ENCODE measurements around the gene DHRS4L2. TPM values are rescaled to one million over a fixed set of nuclear protein-coding genes. Genes with fewer than 3 reads are reported as not detected.

Gene DHRS4L2
- total RNA-seq, 1 donor from 2014 or later, result 16.7 TPM

DNA sequence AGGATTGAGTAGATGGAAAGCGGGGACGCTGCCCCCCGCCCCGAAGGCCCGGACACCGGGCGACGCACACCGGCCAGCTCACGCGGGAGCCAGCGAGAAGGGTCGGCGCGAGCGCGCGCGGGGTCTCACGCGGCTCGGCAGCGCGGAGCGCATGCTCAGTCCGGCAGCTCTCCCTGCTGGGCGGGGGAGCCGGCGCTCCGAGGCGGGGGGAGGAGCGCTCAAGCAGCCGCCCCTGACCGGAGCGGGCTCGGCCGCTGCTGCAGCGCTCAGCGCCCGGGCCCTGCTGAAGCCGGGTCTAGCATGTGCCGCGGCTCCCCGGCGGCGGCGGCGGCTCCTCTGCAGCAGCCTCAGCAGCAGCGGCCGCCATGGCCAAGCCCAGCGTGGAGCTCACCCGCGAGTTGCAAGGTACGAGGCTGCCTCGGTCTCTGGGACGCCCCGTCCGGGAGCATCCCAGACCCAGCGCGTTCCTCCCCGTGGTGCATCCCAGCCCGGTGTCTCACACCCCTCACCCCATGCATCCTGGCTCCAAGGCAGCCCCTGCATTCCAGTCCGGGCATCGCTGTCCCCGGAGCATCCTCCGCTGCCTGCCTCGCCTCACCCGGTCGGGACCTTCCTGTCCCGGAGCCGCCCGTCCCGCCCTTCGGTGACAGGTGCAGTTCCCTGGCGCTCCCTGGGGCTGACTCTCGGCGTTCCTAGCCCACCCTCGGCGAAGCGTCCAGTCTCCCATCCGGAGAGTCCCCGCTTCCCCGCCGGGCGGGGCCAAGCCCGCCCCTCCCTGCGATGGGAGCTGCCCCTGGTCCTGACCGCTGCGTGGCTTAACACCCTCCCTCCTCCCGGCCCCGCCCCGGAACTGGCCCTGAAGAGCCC lies 63.3 kb downstream of the DHRS4L2 start, which contains the start of gene CARMIL3:
Gene CARMIL3, plus strand, starts transcription at position 221 of the 867 bp plus-strand sequence. Its CDS starts 145 bp downstream, at position 366.
- Histone ChIP-seq H3K27me3 (ENCODE audit: control insufficient read depth, insufficient read depth, low read length) (peaks cover 32% of the 10 kb centered on the region), H3K4me3 (ENCODE audit: low read depth, low read length) (peak within 1 kb of the TSS; percentile 43), H3K36me3 (ENCODE audit: control insufficient read depth, insufficient read depth, low read length) (no peaks in the 10 kb centered on the region)
- TF ChIP-seq, protein P1, sequence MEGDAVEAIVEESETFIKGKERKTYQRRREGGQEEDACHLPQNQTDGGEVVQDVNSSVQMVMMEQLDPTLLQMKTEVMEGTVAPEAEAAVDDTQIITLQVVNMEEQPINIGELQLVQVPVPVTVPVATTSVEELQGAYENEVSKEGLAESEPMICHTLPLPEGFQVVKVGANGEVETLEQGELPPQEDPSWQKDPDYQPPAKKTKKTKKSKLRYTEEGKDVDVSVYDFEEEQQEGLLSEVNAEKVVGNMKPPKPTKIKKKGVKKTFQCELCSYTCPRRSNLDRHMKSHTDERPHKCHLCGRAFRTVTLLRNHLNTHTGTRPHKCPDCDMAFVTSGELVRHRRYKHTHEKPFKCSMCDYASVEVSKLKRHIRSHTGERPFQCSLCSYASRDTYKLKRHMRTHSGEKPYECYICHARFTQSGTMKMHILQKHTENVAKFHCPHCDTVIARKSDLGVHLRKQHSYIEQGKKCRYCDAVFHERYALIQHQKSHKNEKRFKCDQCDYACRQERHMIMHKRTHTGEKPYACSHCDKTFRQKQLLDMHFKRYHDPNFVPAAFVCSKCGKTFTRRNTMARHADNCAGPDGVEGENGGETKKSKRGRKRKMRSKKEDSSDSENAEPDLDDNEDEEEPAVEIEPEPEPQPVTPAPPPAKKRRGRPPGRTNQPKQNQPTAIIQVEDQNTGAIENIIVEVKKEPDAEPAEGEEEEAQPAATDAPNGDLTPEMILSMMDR (IDR thresholded peaks at IDR 0.05; ENCODE audit: insufficient read depth, low read length, poor library complexity, severe bottlenecking), result no peak
- DNase-seq (ENCODE audit: low read depth), result no peak

DNA sequence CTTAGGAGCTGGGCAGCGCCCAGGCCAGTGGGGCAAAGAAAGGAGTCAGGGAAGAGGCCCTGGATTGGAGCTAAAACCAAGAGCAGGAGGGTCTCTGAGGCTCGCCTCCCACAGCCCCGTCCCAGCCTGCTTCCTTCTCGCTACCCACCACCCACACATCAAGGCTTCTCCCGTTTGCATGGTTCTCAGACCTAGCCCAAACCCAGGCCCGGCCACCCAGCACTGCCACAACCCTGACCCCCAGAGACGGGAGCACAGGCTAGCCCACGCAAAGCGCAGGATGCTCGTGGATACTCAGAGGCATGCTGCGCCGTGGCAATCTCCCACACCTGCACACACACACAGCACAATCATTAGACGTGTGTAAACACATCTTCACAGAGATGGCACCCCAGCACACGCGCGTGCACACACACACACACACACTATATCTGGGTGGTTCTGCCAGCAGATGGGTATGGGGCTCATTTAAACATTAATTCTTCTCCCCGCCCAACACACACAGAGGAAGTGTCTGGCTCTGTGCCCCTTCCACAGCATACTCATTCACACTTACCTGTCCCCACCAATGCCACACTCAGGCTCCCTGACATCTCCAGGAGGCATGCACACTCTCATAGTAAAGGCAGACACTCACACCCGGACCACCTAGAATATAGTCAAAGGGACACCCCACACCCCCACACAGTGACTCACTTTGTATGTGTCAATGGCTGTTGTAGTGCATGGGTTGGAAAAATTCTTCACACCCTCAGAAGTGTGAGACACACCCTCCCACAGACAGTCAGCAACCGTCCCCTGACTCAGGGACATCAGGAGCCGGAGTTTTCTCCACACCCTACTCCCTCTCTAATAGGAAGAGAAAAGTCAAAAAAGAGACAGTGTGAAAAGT lies 64.2 kb downstream of the DHRS4L2 start:
- peaks cover 35% of the 10 kb centered on the region for H3K27me3 ChIP-seq (ENCODE audit: control insufficient read depth, insufficient read depth, low read length)
- TF ChIP-seq, protein P1 (IDR thresholded peaks at IDR 0.05; ENCODE audit: insufficient read depth, low read length, poor library complexity, severe bottlenecking), result no peak
- H3K4me3 ChIP-seq (ENCODE audit: low read depth, low read length), result no peak overlapping the region
- H3K36me3 ChIP-seq (ENCODE audit: control insufficient read depth, insufficient read depth, low read length), result no peaks in the 10 kb centered on the region
- no peak for DNase-seq (ENCODE audit: low read depth)

DNA sequence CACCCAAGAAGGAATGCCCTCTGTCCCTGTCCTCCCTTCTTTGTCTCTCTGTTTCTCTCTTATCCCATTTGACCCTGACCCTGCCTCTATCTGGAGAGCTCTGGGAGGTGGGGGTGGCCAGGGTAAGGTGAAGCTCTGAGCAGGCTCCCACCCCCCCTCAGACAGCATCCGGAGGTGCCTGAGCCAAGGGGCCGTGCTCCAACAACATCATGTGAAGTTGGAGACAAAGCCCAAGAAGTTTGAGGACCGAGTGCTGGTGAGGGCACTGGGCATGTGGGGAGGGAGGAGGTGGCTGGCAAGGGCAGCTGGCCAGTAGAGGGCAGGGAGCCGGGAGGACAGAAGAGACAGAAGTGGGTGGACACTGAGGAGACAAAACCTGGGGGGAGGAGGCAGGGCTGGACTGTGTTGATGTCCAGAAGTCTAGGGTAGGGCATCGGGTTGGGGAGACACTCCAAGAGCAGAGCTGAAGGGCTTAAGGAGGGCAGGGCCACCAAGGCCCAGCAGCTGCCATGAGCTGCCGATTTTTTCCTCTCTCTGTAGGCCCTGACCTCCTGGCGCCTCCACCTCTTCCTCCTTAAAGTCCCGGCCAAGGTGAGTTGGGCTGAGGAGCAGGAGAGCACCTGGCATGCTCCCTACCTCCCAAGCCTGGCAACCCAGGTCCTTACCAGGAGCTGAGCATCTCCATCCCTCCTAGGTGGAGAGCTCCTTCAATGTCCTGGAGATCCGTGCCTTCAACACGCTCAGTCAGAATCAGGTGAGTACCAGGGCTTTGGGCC lies 65.0 kb downstream of the DHRS4L2 start:
- Histone ChIP-seq H3K4me3 (ENCODE audit: low read depth, low read length) (no peak overlapping the region), H3K36me3 (ENCODE audit: control insufficient read depth, insufficient read depth, low read length) (no peaks in the 10 kb centered on the region), H3K27me3 (ENCODE audit: control insufficient read depth, insufficient read depth, low read length) (peaks cover 38% of the 10 kb centered on the region)
- TF ChIP-seq, protein P1 (IDR thresholded peaks at IDR 0.05; ENCODE audit: insufficient read depth, low read length, poor library complexity, severe bottlenecking), result no peak
- DNase-seq (ENCODE audit: low read depth), result no peak

DNA sequence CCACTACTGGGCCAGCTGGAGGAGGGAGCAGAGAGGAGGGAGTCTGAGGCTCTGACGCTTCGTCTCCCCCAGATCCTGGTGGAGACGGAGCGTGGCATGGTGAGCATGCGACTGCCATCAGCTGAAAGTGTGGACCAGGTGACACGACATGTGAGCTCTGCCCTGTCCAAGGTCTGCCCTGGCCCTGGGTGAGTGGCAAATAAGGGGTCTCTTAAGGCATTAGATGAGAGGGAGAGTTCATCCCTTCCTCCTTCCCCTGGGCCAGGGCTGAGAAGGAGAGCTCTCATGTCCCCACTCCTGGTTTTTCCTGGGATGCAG lies 65.6 kb downstream of the DHRS4L2 start:
- H3K4me3 ChIP-seq (ENCODE audit: low read depth, low read length), result no peak overlapping the region
- TF ChIP-seq, protein P1 (IDR thresholded peaks at IDR 0.05; ENCODE audit: insufficient read depth, low read length, poor library complexity, severe bottlenecking), result no peak
- DNase-seq (ENCODE audit: low read depth), result no peak
- no peaks in the 10 kb centered on the region for H3K36me3 ChIP-seq (ENCODE audit: control insufficient read depth, insufficient read depth, low read length)
- H3K27me3 ChIP-seq (ENCODE audit: control insufficient read depth, insufficient read depth, low read length), result peaks cover 38% of the 10 kb centered on the region

DNA sequence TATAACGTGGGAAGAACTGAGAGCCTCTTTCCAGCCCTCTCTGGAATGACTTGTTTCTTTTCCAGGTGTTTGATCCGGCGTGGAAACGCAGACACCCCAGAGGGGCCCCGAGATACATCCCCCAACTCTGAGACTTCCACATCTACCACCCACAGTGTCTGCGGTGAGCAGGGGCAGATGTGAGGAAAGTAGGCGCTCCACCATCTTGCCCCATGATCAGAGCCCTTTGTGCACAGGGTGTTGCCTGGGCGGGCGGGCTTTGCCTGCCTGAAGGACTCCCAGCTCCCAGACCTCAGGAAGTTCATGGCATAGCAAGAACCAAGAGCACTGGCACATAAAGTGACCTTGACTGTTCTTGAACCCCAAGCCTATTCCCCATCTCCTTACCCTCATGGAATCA lies 65.9 kb downstream of the DHRS4L2 start:
- H3K27me3 ChIP-seq (ENCODE audit: control insufficient read depth, insufficient read depth, low read length), result peaks cover 38% of the 10 kb centered on the region

More for the DNA sequence above, 65.9 kb downstream of the DHRS4L2 start:
- no peak for DNase-seq (ENCODE audit: low read depth)
- TF ChIP-seq, protein P1 (IDR thresholded peaks at IDR 0.05; ENCODE audit: insufficient read depth, low read length, poor library complexity, severe bottlenecking), result no peak
- H3K36me3 ChIP-seq (ENCODE audit: control insufficient read depth, insufficient read depth, low read length), result no peaks in the 10 kb centered on the region
- H3K4me3 ChIP-seq (ENCODE audit: low read depth, low read length), result no peak overlapping the region

Other genes starting within 250 kb of the DHRS4L2 start
- gene DHRS4, start 35.2 kb upstream of the DHRS4L2 start, total RNA-seq, result 25.0 and 36.4 TPM in 2 replicates
- gene CARMIL3, start 63.1 kb downstream of the DHRS4L2 start, total RNA-seq, result 1.5 and 2.3 TPM in 2 replicates
- gene CPNE6, start 82.6 kb downstream of the DHRS4L2 start, total RNA-seq, result not detected in 2 replicates
- 127 and 142 TPM in 2 replicates for gene PCK2, start 105.4 kb downstream of the DHRS4L2 start, total RNA-seq
- gene DCAF11, start 125.8 kb downstream of the DHRS4L2 start, total RNA-seq, result 63.3 and 83.9 TPM in 2 replicates
- 3.6 and 4.8 TPM in 2 replicates for gene NRL, start 126.0 kb downstream of the DHRS4L2 start, total RNA-seq
- gene FITM1, start 141.7 kb downstream of the DHRS4L2 start, total RNA-seq, result not detected in 2 replicates
- 216 and 234 TPM in 2 replicates for gene PSME1, start 147.3 kb downstream of the DHRS4L2 start, total RNA-seq
- 17.1 and 23.2 TPM in 2 replicates for gene EMC9, start 152.7 kb downstream of the DHRS4L2 start, total RNA-seq
- 110 and 115 TPM in 2 replicates for gene PSME2, start 157.7 kb downstream of the DHRS4L2 start, total RNA-seq
- 70.7 and 77.0 TPM in 2 replicates for gene RNF31, start 158.6 kb downstream of the DHRS4L2 start, total RNA-seq
- gene IRF9, start 172.3 kb downstream of the DHRS4L2 start, total RNA-seq, result 66.5 and 71.3 TPM in 2 replicates
- 69.2 and 77.8 TPM in 2 replicates for gene REC8, start 183.2 kb downstream of the DHRS4L2 start, total RNA-seq
- gene IPO4, start 199.9 kb downstream of the DHRS4L2 start, total RNA-seq, result 59.3 and 67.2 TPM in 2 replicates
- gene TM9SF1, start 206.5 kb downstream of the DHRS4L2 start, total RNA-seq, result 55.6 and 58.1 TPM in 2 replicates
- gene TSSK4, start 216.8 kb downstream of the DHRS4L2 start, total RNA-seq, result not detected in 2 replicates
- 92.8 and 112 TPM in 2 replicates for gene CHMP4A, start 224.6 kb downstream of the DHRS4L2 start, total RNA-seq
- 11.8 and 19.9 TPM in 2 replicates for gene MDP1, start 227.1 kb downstream of the DHRS4L2 start, total RNA-seq
- gene NEDD8, start 243.4 kb downstream of the DHRS4L2 start, total RNA-seq, result 157 and 180 TPM in 2 replicates
- 54.7 and 56.6 TPM in 2 replicates for gene GMPR2, start 244.0 kb downstream of the DHRS4L2 start, total RNA-seq

All from kidney epithelial cell (primary cell).